ENCODE measurements around the gene KCTD18.

GRCh38 chr2:200475795-200476194, 34.1 kb downstream of the KCTD18 start:
- TF ChIP-seq POLR2A (IDR thresholded peaks at IDR 0.05; ENCODE audit: low read depth, low read length) (no peak), TAF1 (IDR thresholded peaks at IDR 0.05; ENCODE audit: borderline replicate concordance, low read depth, low read length) (no peak), POLR2AphosphoS5 (IDR thresholded peaks at IDR 0.05; ENCODE audit: low read depth, low read length) (no peak)

All from GM12892 (cell line).